Suprapubic skin (tissue), 4 donors: ENCODE results near the gene RASGRP3.

Experiments
- EP300 ChIP-seq: sonication (generic); formaldehyde crosslinking; IDR thresholded peaks from one replicate; pipeline ENCODE4 v1.6.1; 2017; ENCODE audit warnings: antibody characterized with exemption
- POLR2A ChIP-seq, 2 donors: fragments of 450-650 bp; IDR thresholded peaks; one replicate each; pipeline ENCODE4 v1.6.1; 2017; ENCODE audit warnings: antibody characterized with exemption in 2 of 2, mild to moderate bottlenecking in 2 of 2, moderate library complexity in 2 of 2
- POLR2AphosphoS5 ChIP-seq, 3 donors: sonication (generic); formaldehyde crosslinking; IDR thresholded peaks; one replicate each; pipeline ENCODE4 v1.6.1; 2017; ENCODE audit warnings: antibody characterized with exemption in 3 of 3
- TF ChIP-seq, protein P1 (sequence below), 2 donors: fragments of 200-600 bp in 1 of 2; fragments of 450-650 bp in 1 of 2; sonication (generic) in 1 of 2; IDR thresholded peaks; one replicate each; pipeline ENCODE4 v1.5.1; 2016 to 2019; ENCODE audit warnings: antibody characterized with exemption in 2 of 2, mild to moderate bottlenecking in 1 of 2, moderate library complexity in 1 of 2

- TF ChIP-seq, protein P1, sequence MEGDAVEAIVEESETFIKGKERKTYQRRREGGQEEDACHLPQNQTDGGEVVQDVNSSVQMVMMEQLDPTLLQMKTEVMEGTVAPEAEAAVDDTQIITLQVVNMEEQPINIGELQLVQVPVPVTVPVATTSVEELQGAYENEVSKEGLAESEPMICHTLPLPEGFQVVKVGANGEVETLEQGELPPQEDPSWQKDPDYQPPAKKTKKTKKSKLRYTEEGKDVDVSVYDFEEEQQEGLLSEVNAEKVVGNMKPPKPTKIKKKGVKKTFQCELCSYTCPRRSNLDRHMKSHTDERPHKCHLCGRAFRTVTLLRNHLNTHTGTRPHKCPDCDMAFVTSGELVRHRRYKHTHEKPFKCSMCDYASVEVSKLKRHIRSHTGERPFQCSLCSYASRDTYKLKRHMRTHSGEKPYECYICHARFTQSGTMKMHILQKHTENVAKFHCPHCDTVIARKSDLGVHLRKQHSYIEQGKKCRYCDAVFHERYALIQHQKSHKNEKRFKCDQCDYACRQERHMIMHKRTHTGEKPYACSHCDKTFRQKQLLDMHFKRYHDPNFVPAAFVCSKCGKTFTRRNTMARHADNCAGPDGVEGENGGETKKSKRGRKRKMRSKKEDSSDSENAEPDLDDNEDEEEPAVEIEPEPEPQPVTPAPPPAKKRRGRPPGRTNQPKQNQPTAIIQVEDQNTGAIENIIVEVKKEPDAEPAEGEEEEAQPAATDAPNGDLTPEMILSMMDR (IDR thresholded peaks at IDR 0.05), result no peak
- TF ChIP-seq EP300 (no peak), POLR2AphosphoS5 (IDR thresholded peaks at IDR 0.05) (no peak), POLR2A (IDR thresholded peaks at IDR 0.05) (no peak)
Measured at GRCh38 chr2:33531549-33532059, 55.2 kb downstream of the RASGRP3 start.
